H7 (cell line): Measurements from ENCODE around the gene TENM4. TPM values are rescaled to one million over a fixed set of nuclear protein-coding genes. Genes with fewer than 3 reads are reported as not detected.

Source experiments
- DNase-seq: peaks from one replicate; pipeline ENCODE4 v3.0.0; 2012
- H3K27me3 ChIP-seq: 2 replicates; pipeline ENCODE4 v1.6.0; 2011; ENCODE audit warnings: mild to moderate bottlenecking, low read length; ENCODE audit not compliant: control insufficient read depth, insufficient read depth
- H3K36me3 ChIP-seq: replicated peaks from 2 replicates; pipeline ENCODE4 v1.5.1; 2011; ENCODE audit warnings: low read length; ENCODE audit not compliant: control insufficient read depth, insufficient read depth
- H3K4me3 ChIP-seq: 2 replicates; pipeline ENCODE4 v1.5.1; 2011; ENCODE audit warnings: low read depth, mild to moderate bottlenecking, control low read depth, low read length, moderate library complexity; ENCODE audit not compliant: insufficient read depth
- total RNA-seq: library from RNA; depleted of rRNA; stranded (reverse); fragments of >200 nt; shearing (Covaris generic); gene quantifications from 2 replicates; pipeline ENCODE4 v1.2.3, GENCODE V29; 2014

The TENM4 gene
- total RNA-seq, 1 experiment from 2014 or later: 29.6 TPM

DNA sequence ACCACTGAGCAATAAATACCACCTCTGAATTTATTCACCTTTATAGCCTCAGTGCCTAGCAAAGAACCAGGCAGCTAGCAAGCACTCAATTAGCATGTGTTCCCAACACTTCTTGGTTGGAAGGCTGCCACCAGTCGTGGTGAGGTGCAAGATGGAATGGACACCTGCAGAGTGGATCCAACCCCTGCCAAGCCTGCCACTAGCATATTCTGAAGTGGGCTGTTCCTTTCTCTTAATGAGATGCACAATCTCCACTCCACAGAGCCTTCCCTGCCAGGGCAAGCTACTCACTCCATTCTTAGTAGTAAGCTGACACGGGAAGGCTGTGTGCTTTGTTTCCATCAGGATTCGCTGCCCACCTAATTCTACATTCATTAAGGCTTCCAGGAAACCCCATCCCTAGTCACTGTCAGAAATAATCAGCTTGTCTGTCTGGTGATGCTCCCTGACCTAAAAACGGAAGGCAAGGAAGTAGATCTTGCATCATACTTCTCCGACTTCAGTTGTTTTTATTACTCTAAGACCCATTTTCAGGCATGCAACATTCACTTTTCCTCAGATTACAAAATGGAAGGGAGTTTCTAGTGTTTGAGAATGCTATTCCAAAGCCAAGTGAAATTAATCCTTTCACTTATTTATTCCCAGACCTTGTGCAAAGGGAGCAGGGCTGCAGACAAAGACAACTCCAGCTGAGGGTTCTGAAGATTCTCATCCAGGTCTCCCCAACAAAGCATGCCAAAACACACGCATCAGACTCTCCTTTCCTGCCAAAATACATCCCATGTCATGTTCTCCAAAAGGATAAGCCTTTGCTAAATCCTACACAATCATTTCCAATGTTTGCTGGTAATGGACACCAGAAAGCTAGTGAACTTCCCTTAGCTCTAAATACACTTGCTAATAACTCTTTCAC is 128.0 kb downstream of the TENM4 start:
- no peak overlapping the region for H3K4me3 ChIP-seq
- DNase-seq: no peak
- no peaks in the 10 kb centered on the region for H3K36me3 ChIP-seq
- H3K27me3 ChIP-seq: no peaks in the 10 kb centered on the region

DNA sequence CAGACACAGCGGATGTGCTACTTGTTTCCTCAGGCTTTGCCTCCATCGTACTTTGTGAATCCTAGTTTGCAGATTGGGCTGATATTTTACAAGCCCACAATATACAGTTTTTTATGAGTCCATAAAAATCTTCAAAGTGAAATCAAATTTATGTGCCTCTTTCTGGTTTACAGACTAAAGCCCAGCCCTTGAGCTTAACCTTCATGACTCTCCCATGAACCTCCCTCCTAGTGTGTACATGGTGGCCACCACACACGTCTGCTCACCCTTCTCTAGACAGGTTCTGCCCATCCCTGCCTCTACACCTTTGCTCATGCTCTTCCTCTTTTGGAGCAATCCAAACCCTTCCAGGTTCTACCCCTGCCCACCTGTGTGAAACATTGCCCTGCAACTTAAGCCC is 129.4 kb downstream of the TENM4 start:
- Histone ChIP-seq H3K36me3 (no peaks in the 10 kb centered on the region), H3K4me3 (no peak overlapping the region), H3K27me3 (no peaks in the 10 kb centered on the region)
- DNase-seq: no peak

DNA sequence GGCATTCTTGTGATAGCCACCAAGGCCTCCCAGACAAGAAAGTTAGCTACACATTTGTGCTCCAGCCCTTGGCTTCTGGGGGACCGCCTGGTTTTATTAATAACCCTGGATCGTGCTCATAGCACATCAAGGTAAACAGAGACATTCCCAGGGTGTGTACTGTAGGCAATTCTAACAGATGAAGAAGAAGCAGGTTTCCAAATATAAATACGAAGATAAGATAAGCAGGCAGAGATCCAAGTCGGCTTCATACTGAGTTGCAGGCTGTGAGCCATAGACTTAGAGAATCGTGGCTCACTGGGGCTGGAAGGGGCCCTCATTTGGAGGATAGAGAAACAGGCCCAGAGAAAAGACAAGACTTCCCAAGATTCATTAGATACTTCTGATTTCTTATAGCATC is 131.4 kb downstream of the TENM4 start:
- Histone ChIP-seq H3K4me3 (no peak overlapping the region), H3K36me3 (no peaks in the 10 kb centered on the region), H3K27me3 (no peaks in the 10 kb centered on the region)
- no peak for DNase-seq

DNA sequence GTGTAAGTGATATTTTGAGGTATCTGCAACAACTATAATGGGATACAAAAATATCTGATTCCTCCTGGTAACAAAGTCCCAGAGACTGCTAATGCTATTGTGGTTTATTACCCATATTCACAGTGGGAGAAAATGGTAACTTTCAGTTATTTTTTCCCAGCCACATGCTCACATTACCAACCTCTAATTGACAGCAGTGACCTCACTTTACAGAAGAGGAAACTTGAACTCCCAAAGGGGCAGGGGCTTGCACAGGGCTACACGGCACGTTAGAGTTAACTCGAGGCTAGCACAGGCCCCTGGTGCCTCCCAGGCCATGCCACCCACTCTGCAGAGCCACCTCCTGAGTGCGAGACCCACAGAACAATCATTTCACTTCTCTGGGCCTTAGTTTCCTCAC is 132.4 kb downstream of the TENM4 start:
- no peaks in the 10 kb centered on the region for H3K36me3 ChIP-seq
- no peak for DNase-seq
- H3K4me3 ChIP-seq: no peak overlapping the region
- no peaks in the 10 kb centered on the region for H3K27me3 ChIP-seq

DNA sequence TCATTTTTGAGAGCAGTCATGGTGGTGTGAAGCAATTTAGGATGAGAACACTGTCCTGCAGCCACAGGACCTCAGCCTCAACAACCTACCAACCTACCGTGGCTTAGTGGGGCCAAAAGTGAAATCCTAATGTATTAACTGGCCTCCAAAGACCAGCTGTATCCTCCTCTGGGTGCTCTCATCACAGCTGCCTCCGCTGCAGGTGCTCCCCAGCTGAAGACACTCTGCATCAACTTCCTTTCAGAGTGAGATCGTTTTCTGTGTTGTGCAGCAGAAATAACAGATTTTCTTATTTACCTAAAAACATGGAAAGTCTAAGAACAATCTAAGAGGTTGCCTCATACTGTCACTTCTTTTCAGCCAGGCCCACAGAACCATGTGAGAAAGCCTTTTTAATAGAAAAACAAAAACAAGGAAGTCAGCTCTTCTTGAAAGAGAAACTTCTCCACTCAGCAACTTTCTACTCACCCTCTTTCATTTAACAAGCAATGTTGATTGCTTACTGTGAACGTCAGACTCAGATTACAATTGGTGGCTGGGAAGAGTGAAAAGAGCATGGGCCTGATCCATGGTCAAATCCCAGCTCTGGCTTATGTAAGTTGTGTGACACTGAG is 136.1 kb downstream of the TENM4 start:
- no peak for DNase-seq
- Histone ChIP-seq H3K36me3 (no peaks in the 10 kb centered on the region), H3K4me3 (no peak overlapping the region), H3K27me3 (no peaks in the 10 kb centered on the region)

DNA sequence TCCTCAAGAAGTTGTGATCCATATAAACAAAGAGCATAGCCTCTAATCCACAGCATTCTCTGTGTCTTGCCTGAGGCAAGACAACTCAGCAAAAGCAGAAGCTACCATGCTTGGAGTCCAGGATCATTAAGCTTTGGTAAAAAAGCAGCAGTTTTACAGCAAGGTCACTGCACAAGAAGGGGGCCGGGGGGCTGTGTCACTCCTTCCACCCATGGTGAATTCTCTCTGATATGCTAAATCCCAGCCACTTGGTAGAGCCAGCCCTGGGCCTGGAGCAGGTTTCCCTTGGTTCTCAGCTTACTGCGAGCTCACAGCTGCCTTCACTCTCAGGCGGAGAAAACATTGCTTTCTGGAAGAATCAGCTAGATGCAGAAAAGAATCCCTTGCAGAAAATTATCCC is 144.7 kb downstream of the TENM4 start:
- no peaks in the 10 kb centered on the region for H3K36me3 ChIP-seq
- no peak overlapping the region for H3K4me3 ChIP-seq
- peak; percentile 21 for DNase-seq
- H3K27me3 ChIP-seq: no peaks in the 10 kb centered on the region

DNA sequence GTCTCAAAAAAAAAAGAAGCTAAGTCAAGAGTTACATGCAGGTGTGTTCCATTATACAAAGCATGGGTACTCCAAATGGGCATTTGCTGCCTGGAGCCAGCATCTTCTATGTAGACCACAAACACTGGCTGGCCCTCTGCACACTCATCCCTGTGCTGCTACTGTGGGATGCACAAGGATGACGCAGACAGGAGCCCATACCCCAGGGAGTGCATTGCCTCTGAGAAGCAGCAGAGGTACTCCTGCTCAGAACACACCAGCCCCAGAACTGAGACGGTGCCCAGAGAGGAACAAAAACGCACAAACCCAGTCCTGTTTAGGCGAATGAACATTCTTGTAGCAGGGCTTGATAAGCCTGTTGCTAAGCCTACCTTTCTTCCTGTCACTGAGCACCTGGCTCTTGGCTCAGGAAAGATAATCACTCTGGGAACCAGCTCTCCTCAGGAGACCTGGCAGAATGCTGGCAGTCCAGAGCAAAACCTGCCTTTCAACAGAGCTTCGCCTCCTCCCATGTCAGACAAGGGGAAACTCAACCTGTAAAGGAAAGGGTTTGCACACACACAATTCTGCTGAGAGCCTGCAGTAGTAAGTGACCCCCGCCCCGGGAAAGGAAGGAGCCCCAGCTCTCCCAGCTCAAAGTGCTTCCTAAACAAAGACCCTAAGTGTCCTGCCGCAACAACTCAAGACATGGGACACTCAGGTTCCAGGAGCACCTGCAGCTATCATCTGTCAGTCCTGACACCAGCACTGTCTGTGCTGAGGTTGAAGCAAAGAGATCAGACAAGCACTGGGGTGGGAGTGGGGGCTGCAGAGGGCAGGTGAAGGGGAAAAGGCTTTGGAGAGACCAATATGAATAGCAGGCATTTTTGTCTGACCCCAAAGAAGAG is 145.7 kb downstream of the TENM4 start:
- H3K27me3 ChIP-seq: no peaks in the 10 kb centered on the region
- H3K4me3 ChIP-seq: no peak overlapping the region
- H3K36me3 ChIP-seq: no peaks in the 10 kb centered on the region
- no peak for DNase-seq

DNA sequence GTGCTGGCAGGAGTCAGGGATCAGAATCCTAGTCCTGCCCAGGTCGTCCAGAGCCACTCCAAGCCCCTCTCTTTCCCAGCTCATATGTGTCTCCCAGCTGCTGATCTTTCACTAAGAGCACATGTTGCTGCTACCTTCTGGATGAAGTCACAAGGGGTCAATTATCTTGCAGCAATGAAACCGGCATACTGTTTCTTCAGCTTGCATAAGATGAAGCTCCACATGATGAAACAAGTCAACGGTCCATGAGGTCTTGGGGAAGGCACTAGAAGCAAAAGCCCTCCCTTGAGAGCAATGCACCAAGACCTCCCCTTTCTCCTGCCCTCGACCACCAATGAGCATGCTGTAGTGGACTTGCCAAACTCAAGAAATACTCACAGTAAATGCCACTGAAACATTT is 148.9 kb downstream of the TENM4 start:
- Histone ChIP-seq H3K36me3 (no peaks in the 10 kb centered on the region), H3K4me3 (no peak overlapping the region), H3K27me3 (no peaks in the 10 kb centered on the region)
- no peak for DNase-seq

DNA sequence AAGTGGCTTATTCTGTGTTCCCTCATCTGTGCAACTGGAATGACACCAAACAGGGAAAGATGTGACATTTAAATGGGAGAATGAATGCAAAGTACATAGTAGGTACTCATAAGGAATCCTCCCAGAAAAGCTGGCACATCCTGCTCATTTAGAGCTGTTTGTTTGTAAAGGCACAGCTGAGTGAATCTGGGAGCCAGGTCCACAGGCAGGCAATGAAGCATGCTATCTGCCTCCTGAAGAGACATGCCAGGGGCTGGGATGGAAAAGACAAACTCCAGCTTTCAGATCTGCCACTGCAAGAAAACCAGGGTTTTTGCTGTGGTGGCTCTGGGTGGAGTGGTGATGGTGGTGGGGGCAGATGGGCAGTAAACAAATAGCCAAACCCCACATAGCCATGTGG is 150.1 kb downstream of the TENM4 start:
- no peak overlapping the region for H3K4me3 ChIP-seq

DNA sequence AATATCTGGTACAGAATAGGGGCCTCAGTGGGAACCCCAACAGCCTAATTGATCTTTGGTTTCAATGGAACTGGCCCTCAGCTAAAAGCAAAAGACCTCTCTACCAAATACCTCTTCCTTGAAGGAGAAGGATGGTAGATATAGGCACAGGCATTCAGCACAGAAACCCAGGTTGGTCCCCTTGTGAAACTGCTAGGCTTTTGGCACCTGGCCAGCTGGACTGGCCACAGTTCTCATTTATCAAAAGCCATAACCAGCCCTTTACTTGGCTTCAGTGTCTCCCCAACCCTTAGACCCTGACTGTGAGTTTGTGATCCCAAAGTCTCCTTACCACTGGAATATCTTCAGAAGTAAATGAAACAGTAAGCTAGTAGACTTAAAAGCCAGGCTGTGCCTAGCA is 152.9 kb downstream of the TENM4 start:
- no peak overlapping the region for H3K4me3 ChIP-seq
- DNase-seq: no peak
- H3K27me3 ChIP-seq: no peaks in the 10 kb centered on the region
- H3K36me3 ChIP-seq: no peaks in the 10 kb centered on the region

More for the DNA sequence above, 150.1 kb downstream of the TENM4 start:
- H3K36me3 ChIP-seq: no peaks in the 10 kb centered on the region
- no peaks in the 10 kb centered on the region for H3K27me3 ChIP-seq
- DNase-seq: no peak

DNA sequence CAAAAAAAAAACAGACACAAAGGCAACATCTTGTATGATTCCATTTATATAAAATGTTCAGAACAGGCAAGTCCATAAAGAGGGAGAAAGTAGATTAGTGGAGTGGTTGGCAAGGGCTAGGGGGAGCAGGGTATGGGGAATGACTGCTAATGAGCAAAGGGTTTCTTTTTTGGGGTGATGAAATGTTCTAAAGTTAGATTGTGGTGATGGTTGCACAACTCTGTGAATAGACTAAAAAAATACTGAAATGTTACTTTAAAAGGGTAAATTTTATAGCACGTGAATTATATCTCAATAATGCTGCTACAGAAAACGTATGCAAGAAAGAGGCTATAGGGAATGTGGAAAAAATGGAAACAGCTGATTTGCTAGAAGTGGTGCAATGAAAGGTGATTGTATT is 155.1 kb downstream of the TENM4 start:
- Histone ChIP-seq H3K36me3 (no peaks in the 10 kb centered on the region), H3K4me3 (no peak overlapping the region), H3K27me3 (no peaks in the 10 kb centered on the region)
- no peak for DNase-seq

DNA sequence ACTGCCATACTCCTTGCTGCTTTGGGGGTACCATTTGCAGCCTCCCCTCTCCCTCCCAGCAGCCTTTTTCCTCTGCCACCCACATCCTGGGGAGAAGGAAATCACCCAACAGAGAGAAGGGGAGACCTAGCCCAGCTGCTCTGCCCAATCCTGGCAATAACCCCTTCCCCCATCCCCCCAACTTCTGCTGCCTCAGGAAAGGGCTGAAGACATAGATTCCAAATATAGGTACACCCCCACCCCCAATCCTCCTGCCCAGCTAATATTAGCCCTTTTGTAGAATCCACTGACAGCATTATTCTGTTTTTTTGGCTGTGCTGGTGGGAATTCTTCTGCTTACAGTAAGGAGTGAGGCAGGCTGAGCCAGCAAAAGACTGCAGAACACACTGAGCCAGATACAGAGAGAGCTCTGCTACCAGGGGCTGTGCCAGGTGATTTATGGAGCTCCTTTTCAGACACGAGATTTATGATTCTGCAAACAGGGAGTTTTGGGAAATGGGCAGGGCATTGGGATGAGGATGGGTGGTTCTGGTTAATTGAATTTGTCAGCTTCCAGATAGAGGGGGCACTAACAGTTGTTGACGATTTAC is 164.0 kb downstream of the TENM4 start:
- Histone ChIP-seq H3K36me3 (no peaks in the 10 kb centered on the region), H3K4me3 (no peak overlapping the region), H3K27me3 (no peaks in the 10 kb centered on the region)
- no peak for DNase-seq

DNA sequence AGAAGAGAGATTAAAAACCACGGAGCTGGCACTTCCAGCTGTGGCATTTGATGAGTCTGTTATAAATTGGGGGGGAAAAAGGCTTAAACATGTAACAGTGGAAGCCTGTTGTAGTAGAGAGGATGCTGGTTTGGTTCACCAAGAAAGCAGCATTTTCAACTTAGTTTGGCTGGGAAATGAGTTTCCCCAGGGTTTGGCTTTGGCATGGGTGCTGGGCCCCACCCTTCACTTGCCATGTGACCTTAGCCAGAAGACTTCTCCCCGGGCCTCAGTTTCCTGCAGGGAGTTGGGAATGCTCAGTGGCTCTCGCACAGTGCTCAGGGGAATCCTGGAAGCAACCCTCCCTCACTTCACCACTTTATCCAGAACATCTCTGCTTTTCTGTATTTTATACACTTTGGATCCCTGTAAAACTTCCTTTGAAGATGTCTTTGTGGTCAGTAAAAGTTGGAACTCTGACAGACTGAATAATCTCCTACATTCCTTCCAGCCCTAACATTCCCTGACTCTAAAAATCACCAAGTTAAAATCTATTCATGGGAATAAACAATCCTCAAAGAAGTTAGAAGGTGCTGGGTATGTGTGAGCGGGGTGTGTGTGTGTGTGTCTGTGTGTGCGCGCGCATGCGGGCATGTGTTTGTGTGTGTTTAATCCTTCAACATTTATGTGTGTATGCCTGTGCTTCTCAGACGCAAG is 166.0 kb downstream of the TENM4 start:
- DNase-seq: no peak
- no peaks in the 10 kb centered on the region for H3K27me3 ChIP-seq
- H3K4me3 ChIP-seq: no peak overlapping the region
- H3K36me3 ChIP-seq: no peaks in the 10 kb centered on the region

DNA sequence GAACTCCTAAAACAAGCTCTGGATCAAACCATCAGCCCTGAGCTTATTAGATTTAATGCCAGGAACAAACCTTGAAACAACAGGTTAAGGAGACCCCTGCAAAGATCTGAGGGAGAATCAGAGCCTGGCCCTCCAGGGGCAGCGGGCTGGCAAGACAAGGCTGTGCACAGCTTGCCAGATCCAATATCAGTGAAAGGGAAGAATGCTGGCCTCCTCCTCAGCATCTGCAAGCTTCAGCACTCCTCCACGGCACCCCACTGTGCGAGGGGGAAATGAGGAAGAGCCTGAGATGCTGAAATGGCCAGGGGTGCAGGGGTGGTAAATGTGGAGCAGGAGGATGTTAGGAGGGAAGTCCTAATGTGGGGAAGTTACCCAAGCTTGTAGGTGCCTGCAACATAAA is 167.0 kb downstream of the TENM4 start:
- DNase-seq: peak; percentile 16
- H3K27me3 ChIP-seq: no peaks in the 10 kb centered on the region
- H3K4me3 ChIP-seq: no peak overlapping the region
- H3K36me3 ChIP-seq: no peaks in the 10 kb centered on the region
